22Rv1 (cell line): ENCODE results near the gene IGF1R.

Experiments used
- CTCF ChIP-seq: fragments of 450-650 bp; IDR thresholded peaks from 2 replicates; pipeline ENCODE4 v1.5.1; 2017; ENCODE audit warnings: mild to moderate bottlenecking
- ZFX ChIP-seq: fragments of 450-650 bp; IDR thresholded peaks from 2 replicates; pipeline ENCODE4 v1.6.1; 2017; ENCODE audit warnings: antibody characterized with exemption, borderline replicate concordance

DNA sequence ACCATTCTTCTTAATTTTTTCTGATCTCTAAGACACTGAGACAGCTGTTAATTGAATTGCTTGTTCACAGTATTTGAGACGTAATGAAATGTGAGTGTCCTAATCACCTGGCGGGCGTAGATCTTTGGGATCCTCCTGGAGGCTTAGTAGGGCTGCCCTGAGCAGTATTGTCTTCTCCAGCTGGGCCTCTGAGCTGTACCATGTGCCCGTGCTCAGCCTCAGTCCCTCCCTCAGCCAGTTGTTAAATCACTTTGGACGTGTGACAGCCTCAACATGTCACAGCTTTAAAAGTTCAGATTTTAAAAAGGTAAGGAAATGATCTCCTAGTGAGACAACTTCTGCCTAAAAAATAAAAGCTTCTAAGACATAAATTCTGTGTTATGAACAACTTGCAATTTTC, 35.5 kb downstream of the IGF1R start:
- TF ChIP-seq CTCF (no peak), ZFX (no peak)
